ENCODE results near the gene SLC9A6.

The SLC9A6 gene

DNA sequence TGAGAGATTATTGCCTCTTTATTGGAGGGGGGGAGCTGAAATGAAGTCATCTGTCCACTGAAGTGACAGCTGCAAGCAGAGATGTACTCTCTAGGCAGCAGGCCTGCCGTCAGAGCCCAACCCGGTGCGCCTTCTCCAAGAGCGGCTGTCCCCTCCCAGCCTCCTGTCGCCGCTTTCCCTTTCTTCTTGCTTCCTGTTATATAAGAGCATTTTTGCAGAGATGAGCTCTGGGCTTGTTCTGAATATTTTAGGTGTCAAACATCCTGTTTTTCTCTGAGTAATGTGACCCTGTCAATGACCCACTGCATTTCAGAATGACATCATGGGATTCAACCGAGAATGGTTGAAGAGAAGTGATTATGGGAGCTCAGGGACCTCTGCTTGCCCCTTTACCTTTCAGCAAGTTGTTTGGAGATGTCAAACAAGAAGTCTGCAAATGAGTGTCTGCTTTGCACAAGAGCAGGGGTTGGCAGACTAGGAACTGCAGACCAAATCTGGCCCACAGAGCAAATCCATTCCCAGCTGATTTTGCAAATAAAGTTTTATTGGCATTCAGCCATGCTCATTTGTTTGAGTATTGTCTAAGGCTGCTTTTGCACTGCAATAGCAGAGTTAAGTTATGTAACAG, 79.9 kb downstream of the SLC9A6 start:
- WGBS (ENCODE audit: extremely low coverage, insufficient coverage, low lambda C conversion rate): no CpG with 5 or more reads among the region's 7 CpGs
- Histone ChIP-seq H2BK120ac (ENCODE audit: low read depth, low read length) (no peak overlapping the region), H3K36me3 (ENCODE audit: control insufficient read depth, insufficient read depth, low read length) (no peaks in the 10 kb centered on the region), H3K4me1 (ENCODE audit: control insufficient read depth, low read depth, low read length) (no peaks in the 10 kb centered on the region), H3K27me3 (ENCODE audit: insufficient read depth, low read length, poor library complexity) (no peaks in the 10 kb centered on the region), H3K79me1 (ENCODE audit: low read length) (no peaks in the 10 kb centered on the region), H2BK15ac (replicated peaks; ENCODE audit: low read depth) (no peak overlapping the region), H4K5ac (ENCODE audit: low read length) (no peak overlapping the region), H4K8ac (ENCODE audit: low read depth, low read length) (no peak overlapping the region), H3K27ac (ENCODE audit: low read depth, low read length) (no peak overlapping the region), H3K23ac (ENCODE audit: low read length) (no peak overlapping the region), H3K79me2 (ENCODE audit: control insufficient read depth, insufficient read depth, low read length) (no peaks in the 10 kb centered on the region), H3K9ac (ENCODE audit: low read length) (no peak overlapping the region), H2BK5ac (ENCODE audit: low read length) (no peak overlapping the region), H3K4me3 (ENCODE audit: low read length) (no peak overlapping the region), H3K18ac (ENCODE audit: low read length) (no peak overlapping the region), H3K4me2 (ENCODE audit: low read length) (no peak overlapping the region), H2AK5ac (ENCODE audit: low read length) (no peak overlapping the region), H3K4ac (ENCODE audit: low read depth, low read length) (no peak overlapping the region), H3K56ac (ENCODE audit: low read length) (no peak overlapping the region)
- DNase-seq: peak; percentile 6

DNA sequence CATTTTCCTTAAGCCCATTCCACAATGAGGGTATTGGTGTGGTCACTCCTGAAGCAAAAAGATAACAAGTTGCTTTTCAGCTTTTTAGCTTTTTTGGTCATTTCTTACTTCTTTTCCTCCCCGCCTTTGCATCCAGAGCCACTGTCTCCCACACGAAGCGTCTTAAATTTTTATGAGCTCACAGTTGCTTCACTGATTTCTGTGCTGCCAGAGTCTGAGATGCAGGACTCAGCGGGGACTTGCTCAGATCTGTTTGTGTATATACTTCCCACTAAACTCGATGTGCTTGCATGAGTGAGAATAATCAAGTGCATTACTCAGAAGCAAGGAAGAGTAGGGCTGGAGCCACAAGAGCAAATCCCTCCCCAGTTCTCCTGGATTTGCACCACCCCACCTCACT, 81.9 kb downstream of the SLC9A6 start:
- WGBS (ENCODE audit: extremely low coverage, insufficient coverage, low lambda C conversion rate): no CpG with 5 or more reads among the region's 5 CpGs
- H2BK120ac ChIP-seq (ENCODE audit: low read depth, low read length): no peak overlapping the region
- no peaks in the 10 kb centered on the region for H3K4me1 ChIP-seq (ENCODE audit: control insufficient read depth, low read depth, low read length)
- H3K4me2 ChIP-seq (ENCODE audit: low read length): no peak overlapping the region
- H3K4ac ChIP-seq (ENCODE audit: low read depth, low read length): no peak overlapping the region
- no peak overlapping the region for H3K23ac ChIP-seq (ENCODE audit: low read length)
- no peak for DNase-seq
- H3K79me1 ChIP-seq (ENCODE audit: low read length): no peaks in the 10 kb centered on the region
- no peak overlapping the region for H3K18ac ChIP-seq (ENCODE audit: low read length)
- H3K9ac ChIP-seq (ENCODE audit: low read length): no peak overlapping the region
- no peak overlapping the region for H4K5ac ChIP-seq (ENCODE audit: low read length)
- no peaks in the 10 kb centered on the region for H3K79me2 ChIP-seq (ENCODE audit: control insufficient read depth, insufficient read depth, low read length)
- H3K27ac ChIP-seq (ENCODE audit: low read depth, low read length): no peak overlapping the region
- H3K4me3 ChIP-seq (ENCODE audit: low read length): no peak overlapping the region
- H3K36me3 ChIP-seq (ENCODE audit: control insufficient read depth, insufficient read depth, low read length): no peaks in the 10 kb centered on the region
- no peak overlapping the region for H2BK5ac ChIP-seq (ENCODE audit: low read length)
- H3K56ac ChIP-seq (ENCODE audit: low read length): no peak overlapping the region
- H2BK15ac ChIP-seq (replicated peaks; ENCODE audit: low read depth): no peak overlapping the region
- no peak overlapping the region for H4K8ac ChIP-seq (ENCODE audit: low read depth, low read length)
- no peaks in the 10 kb centered on the region for H3K27me3 ChIP-seq (ENCODE audit: insufficient read depth, low read length, poor library complexity)
- no peak overlapping the region for H2AK5ac ChIP-seq (ENCODE audit: low read length)

DNA sequence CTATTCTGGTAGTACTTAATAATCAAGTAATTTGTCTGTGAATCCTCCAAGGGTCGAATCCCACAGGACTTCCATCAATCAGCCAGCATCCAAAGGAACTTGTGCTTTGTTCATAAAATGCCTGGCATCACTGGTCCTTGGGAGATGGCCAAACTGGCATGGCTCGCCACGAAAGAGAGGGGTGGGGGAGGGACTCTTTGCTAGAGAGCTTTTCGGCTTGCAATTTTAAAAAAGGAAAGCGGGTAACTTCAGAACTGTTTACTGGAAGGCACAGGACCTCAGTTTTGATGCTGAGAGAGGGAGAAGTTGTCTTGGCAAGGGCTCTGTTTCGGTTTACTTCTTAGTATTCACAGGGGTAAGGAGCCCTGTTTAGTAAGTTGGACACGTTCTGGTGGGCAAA, 82.7 kb downstream of the SLC9A6 start:
- no peak overlapping the region for H2BK5ac ChIP-seq (ENCODE audit: low read length)
- H2AK5ac ChIP-seq (ENCODE audit: low read length): no peak overlapping the region
- H3K27ac ChIP-seq (ENCODE audit: low read depth, low read length): no peak overlapping the region
- no peaks in the 10 kb centered on the region for H3K79me2 ChIP-seq (ENCODE audit: control insufficient read depth, insufficient read depth, low read length)
- no peaks in the 10 kb centered on the region for H3K4me1 ChIP-seq (ENCODE audit: control insufficient read depth, low read depth, low read length)
- DNase-seq: no peak
- no peak overlapping the region for H3K18ac ChIP-seq (ENCODE audit: low read length)
- H3K27me3 ChIP-seq (ENCODE audit: insufficient read depth, low read length, poor library complexity): no peaks in the 10 kb centered on the region
- no peak overlapping the region for H3K4ac ChIP-seq (ENCODE audit: low read depth, low read length)
- H3K4me3 ChIP-seq (ENCODE audit: low read length): no peak overlapping the region
- H2BK15ac ChIP-seq (replicated peaks; ENCODE audit: low read depth): no peak overlapping the region
- H3K23ac ChIP-seq (ENCODE audit: low read length): no peak overlapping the region
- no peak overlapping the region for H4K5ac ChIP-seq (ENCODE audit: low read length)
- H3K79me1 ChIP-seq (ENCODE audit: low read length): no peaks in the 10 kb centered on the region
- WGBS (ENCODE audit: extremely low coverage, insufficient coverage, low lambda C conversion rate): no CpG with 5 or more reads among the region's 7 CpGs
- H3K36me3 ChIP-seq (ENCODE audit: control insufficient read depth, insufficient read depth, low read length): no peaks in the 10 kb centered on the region
- H2BK120ac ChIP-seq (ENCODE audit: low read depth, low read length): no peak overlapping the region
- no peak overlapping the region for H3K56ac ChIP-seq (ENCODE audit: low read length)
- H4K8ac ChIP-seq (ENCODE audit: low read depth, low read length): no peak overlapping the region
- no peak overlapping the region for H3K4me2 ChIP-seq (ENCODE audit: low read length)
- no peak overlapping the region for H3K9ac ChIP-seq (ENCODE audit: low read length)

DNA sequence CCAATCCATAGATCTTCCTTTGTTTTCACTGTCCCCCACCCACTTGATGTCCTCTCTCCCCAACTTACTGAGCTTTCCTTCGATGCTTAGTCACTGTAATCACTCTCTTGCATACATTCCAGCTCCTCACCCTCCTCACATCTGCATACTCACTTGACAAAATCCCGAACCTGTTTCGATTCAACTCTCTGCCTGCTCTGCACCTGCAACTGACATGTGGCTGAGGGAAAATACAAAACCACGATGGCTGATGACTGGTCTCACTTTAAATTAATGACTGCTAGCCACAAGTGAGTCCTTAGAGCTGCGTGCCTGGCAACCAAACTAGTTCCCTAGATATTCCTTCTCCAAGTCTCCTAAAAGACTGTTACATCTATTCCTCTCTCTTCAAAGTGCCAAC, 91.7 kb downstream of the SLC9A6 start:
- no peak overlapping the region for H3K4me2 ChIP-seq (ENCODE audit: low read length)
- H4K5ac ChIP-seq (ENCODE audit: low read length): no peak overlapping the region
- H3K79me2 ChIP-seq (ENCODE audit: control insufficient read depth, insufficient read depth, low read length): no peaks in the 10 kb centered on the region
- H3K9ac ChIP-seq (ENCODE audit: low read length): no peak overlapping the region
- H3K4me3 ChIP-seq (ENCODE audit: low read length): no peak overlapping the region
- no peak overlapping the region for H4K8ac ChIP-seq (ENCODE audit: low read depth, low read length)
- H3K36me3 ChIP-seq (ENCODE audit: control insufficient read depth, insufficient read depth, low read length): no peaks in the 10 kb centered on the region
- no peak overlapping the region for H2BK5ac ChIP-seq (ENCODE audit: low read length)
- H3K27me3 ChIP-seq (ENCODE audit: insufficient read depth, low read length, poor library complexity): no peaks in the 10 kb centered on the region
- H3K4ac ChIP-seq (ENCODE audit: low read depth, low read length): no peak overlapping the region
- H3K27ac ChIP-seq (ENCODE audit: low read depth, low read length): no peak overlapping the region
- no peaks in the 10 kb centered on the region for H3K4me1 ChIP-seq (ENCODE audit: control insufficient read depth, low read depth, low read length)
- H3K56ac ChIP-seq (ENCODE audit: low read length): no peak overlapping the region
- no peaks in the 10 kb centered on the region for H3K79me1 ChIP-seq (ENCODE audit: low read length)
- H2BK15ac ChIP-seq (replicated peaks; ENCODE audit: low read depth): no peak overlapping the region
- no peak overlapping the region for H3K23ac ChIP-seq (ENCODE audit: low read length)
- WGBS (ENCODE audit: extremely low coverage, insufficient coverage, low lambda C conversion rate): no CpG with 5 or more reads among the region's 5 CpGs
- peak; percentile 28 for DNase-seq
- no peak overlapping the region for H2AK5ac ChIP-seq (ENCODE audit: low read length)
- no peak overlapping the region for H3K18ac ChIP-seq (ENCODE audit: low read length)
- no peak overlapping the region for H2BK120ac ChIP-seq (ENCODE audit: low read depth, low read length)

DNA sequence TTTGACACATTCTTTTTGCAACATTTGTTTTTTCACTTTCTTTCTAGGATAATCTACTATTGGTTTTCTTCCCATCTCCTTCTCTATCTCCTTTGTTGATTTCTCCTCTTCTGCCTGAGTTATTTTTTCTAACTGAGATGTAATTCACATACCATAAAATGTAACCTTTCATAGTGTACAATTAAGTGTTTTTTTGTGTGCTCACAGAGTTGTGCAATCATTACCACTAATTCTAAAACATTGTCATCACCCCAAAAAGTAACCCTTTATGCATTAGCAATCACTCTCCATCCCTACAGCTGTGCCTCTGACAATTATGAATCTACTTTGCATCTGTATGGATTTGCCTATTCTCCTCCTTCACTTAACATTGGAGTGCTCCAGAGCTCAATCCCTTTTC, 95.5 kb downstream of the SLC9A6 start:
- Histone ChIP-seq H3K9ac (ENCODE audit: low read length) (no peak overlapping the region), H3K36me3 (ENCODE audit: control insufficient read depth, insufficient read depth, low read length) (no peaks in the 10 kb centered on the region), H2AK5ac (ENCODE audit: low read length) (no peak overlapping the region), H3K23ac (ENCODE audit: low read length) (no peak overlapping the region), H3K56ac (ENCODE audit: low read length) (no peak overlapping the region), H4K5ac (ENCODE audit: low read length) (no peak overlapping the region), H2BK15ac (replicated peaks; ENCODE audit: low read depth) (no peak overlapping the region), H2BK120ac (ENCODE audit: low read depth, low read length) (no peak overlapping the region), H3K4me2 (ENCODE audit: low read length) (no peak overlapping the region), H3K79me1 (ENCODE audit: low read length) (no peaks in the 10 kb centered on the region), H3K18ac (ENCODE audit: low read length) (no peak overlapping the region), H4K8ac (ENCODE audit: low read depth, low read length) (no peak overlapping the region), H3K4me3 (ENCODE audit: low read length) (no peak overlapping the region), H3K27ac (ENCODE audit: low read depth, low read length) (no peak overlapping the region), H3K79me2 (ENCODE audit: control insufficient read depth, insufficient read depth, low read length) (no peaks in the 10 kb centered on the region), H3K4ac (ENCODE audit: low read depth, low read length) (no peak overlapping the region), H3K4me1 (ENCODE audit: control insufficient read depth, low read depth, low read length) (no peaks in the 10 kb centered on the region), H2BK5ac (ENCODE audit: low read length) (no peak overlapping the region), H3K27me3 (ENCODE audit: insufficient read depth, low read length, poor library complexity) (no peaks in the 10 kb centered on the region)
- no peak for DNase-seq

DNA sequence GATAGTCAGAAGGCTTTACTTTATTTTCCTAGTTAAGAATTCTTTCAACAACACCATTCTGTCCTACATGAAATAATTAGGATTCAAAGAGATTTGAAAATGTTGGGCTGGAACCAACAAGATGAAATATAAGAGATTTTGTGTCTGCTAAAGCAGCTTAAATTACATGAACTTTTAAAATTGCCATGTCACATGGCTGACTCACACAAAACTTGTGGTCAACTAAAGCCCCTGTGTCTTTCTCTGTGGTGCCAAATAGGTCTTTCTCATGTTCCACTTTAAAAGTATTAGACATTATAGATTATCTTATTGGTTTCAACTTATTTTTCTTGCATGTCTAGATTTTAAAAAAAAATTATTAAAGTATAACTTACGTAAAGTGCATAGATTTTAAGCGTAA, 101.3 kb downstream of the SLC9A6 start:
- WGBS (ENCODE audit: extremely low coverage, insufficient coverage, low lambda C conversion rate): no CpG with 5 or more reads among the region's 2 CpGs
- H4K5ac ChIP-seq (ENCODE audit: low read length): no peak overlapping the region
- no peak for DNase-seq

More for the DNA sequence above, 101.3 kb downstream of the SLC9A6 start:
- Histone ChIP-seq H2AK5ac (ENCODE audit: low read length) (no peak overlapping the region), H3K56ac (ENCODE audit: low read length) (no peak overlapping the region), H2BK120ac (ENCODE audit: low read depth, low read length) (no peak overlapping the region), H2BK15ac (replicated peaks; ENCODE audit: low read depth) (no peak overlapping the region), H3K23ac (ENCODE audit: low read length) (no peak overlapping the region), H3K4me3 (ENCODE audit: low read length) (no peak overlapping the region), H3K18ac (ENCODE audit: low read length) (no peak overlapping the region), H3K9ac (ENCODE audit: low read length) (no peak overlapping the region), H4K8ac (ENCODE audit: low read depth, low read length) (no peak overlapping the region), H3K4me2 (ENCODE audit: low read length) (no peak overlapping the region), H3K36me3 (ENCODE audit: control insufficient read depth, insufficient read depth, low read length) (no peaks in the 10 kb centered on the region), H2BK5ac (ENCODE audit: low read length) (no peak overlapping the region), H3K79me1 (ENCODE audit: low read length) (no peaks in the 10 kb centered on the region), H3K27me3 (ENCODE audit: insufficient read depth, low read length, poor library complexity) (no peaks in the 10 kb centered on the region), H3K79me2 (ENCODE audit: control insufficient read depth, insufficient read depth, low read length) (no peaks in the 10 kb centered on the region), H3K4ac (ENCODE audit: low read depth, low read length) (no peak overlapping the region), H3K27ac (ENCODE audit: low read depth, low read length) (no peak overlapping the region), H3K4me1 (ENCODE audit: control insufficient read depth, low read depth, low read length) (no peaks in the 10 kb centered on the region)
